GM19397 (cell line): ENCODE data around the gene VWC2.

Source experiments
- ATAC-seq: cut with Tn5 transposase; IDR thresholded peaks from one replicate; pipeline ENCODE4 v1.9.1; 2021; ENCODE audit warnings: mild to moderate bottlenecking, moderate library complexity; ENCODE audit not compliant: unreplicated experiment

Gene VWC2

DNA sequence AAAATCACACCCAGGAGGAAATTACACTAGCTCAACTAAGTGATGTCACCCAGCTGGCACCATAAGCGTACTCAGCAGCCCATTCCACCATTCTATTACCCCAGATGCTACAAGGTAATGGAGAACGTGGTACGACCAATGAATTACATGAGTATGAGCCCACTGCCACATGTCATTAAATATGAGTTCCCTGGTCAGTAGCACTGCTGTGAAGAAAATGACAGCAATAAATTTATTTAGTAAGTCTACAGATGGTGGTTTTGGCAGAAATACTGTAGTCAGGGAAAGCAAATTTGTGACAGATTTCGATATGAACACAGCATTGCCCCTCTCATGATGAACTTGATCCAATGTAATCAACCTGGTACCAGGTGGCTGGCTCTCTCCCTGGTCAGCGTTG is 154.2 kb downstream of the VWC2 start:
- ATAC-seq, result no peak

DNA sequence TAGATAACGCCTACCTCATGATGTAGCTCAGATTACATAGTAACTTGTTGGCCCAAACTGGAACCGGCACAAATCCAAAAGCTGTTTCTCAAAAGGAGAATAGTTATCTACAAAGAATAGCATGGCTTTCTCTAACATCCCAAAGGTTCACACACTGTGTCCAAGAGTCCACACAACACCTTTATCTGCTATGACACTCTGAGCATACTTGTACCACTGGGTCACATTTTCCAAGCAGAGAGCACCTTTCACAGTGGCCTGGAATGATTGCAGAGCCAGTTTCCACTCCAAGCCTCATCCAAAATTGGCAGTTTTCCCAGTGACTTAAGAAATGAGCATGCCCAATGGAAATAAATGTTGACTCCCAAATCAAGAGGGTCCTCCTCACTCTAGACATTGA is 155.3 kb downstream of the VWC2 start:
- no peak for ATAC-seq

DNA sequence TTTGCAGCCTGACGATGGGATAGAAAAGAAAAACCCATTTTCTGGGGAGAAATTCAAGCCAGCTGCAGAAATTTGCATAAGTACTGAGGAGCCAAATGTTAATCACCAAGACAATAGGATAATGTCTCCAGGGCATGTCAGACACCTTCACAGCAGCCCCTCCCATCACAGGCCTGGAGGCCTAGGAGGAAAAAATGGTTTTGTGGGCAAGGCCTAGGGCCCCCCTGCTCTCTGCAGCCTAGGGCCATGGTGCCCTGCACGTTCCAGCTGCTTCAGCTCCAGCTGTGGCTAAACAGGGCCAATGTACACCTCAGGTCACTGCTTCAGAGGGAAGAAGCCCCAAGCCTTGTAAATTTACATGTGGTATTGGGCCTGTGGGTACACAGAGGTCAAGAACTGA is 158.2 kb downstream of the VWC2 start:
- no peak for ATAC-seq

DNA sequence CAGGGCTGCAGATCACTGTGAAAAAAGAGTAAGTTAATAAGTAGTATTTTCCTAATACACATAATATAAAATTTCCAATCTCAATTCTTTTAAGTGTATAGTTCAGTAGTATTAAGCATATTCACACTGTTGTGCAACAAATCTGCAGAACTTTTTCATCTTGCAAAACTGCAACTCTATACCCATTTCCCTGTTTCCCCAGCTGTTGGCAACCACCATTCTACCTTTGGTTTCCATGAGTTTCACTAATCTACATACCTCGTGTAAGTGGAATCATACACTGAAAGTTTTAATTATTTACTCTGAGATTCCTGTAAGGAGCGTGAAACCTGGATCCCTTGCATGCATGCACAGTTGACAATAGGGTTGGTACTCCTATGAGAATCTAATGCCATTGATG is 164.2 kb downstream of the VWC2 start:
- no peak for ATAC-seq
